Small intestine (tissue), 7 donors: Measurements from ENCODE around the gene CAPZB. TPM values are rescaled to one million over a fixed set of nuclear protein-coding genes. Genes with fewer than 3 reads are reported as not detected.
A peak's percentile ranks its signal among the peaks of the same experiment; 100 is the strongest.
"Not testable (repeated sequence)": the region's sequence is repeated elsewhere in the genome, so short reads cannot be mapped to it uniquely, and the experiment has no call there.

ENCODE experiments used
- DNase-seq, 2 donors: peaks; one replicate each; pipeline versions ENCODE4 v3.0.0 to v3.0.0-alpha.2; 2013
- FAIRE-seq: peaks from 2 replicates; lab custom pipeline; 2012; peaks lifted over from hg19 to GRCh38; lab: Jason Lieb, UNC
- H3K27ac ChIP-seq, 3 donors: one replicate each; pipeline ENCODE4 v1.5.1; 2013; ENCODE audit warnings: low read length in 2 of 3, mild to moderate bottlenecking in 2 of 3, control low read depth in 1 of 3, inconsistent platforms in 1 of 3, low read depth in 1 of 3, moderate library complexity in 1 of 3
- H3K27me3 ChIP-seq, 3 donors: one replicate each; pipeline ENCODE4 v1.6.1; 2013; ENCODE audit warnings: low read length in 3 of 3, inconsistent platforms in 1 of 3; ENCODE audit not compliant: control insufficient read depth in 3 of 3, insufficient read depth in 3 of 3
- H3K36me3 ChIP-seq, 3 donors: one replicate each; pipeline ENCODE4 v1.6.1; 2013; ENCODE audit warnings: low read length in 3 of 3, inconsistent platforms in 1 of 3, low read depth in 1 of 3, mild to moderate bottlenecking in 1 of 3, moderate library complexity in 1 of 3; ENCODE audit not compliant: control insufficient read depth in 3 of 3, insufficient read depth in 2 of 3
- H3K4me1 ChIP-seq, 3 donors: one replicate each; pipeline ENCODE4 v1.6.1; 2013; ENCODE audit warnings: low read length in 2 of 3, inconsistent platforms in 1 of 3, low read depth in 1 of 3, mild to moderate bottlenecking in 1 of 3, moderate library complexity in 1 of 3; ENCODE audit not compliant: control insufficient read depth in 3 of 3, insufficient read depth in 2 of 3
- H3K4me3 ChIP-seq, 3 donors: one replicate each; pipeline ENCODE4 v1.5.1; 2013; ENCODE audit warnings: low read length in 3 of 3, control low read depth in 1 of 3, inconsistent platforms in 1 of 3, low read depth in 1 of 3, mild to moderate bottlenecking in 1 of 3, moderate library complexity in 1 of 3
- H3K9me3 ChIP-seq, 2 donors: one replicate each; pipeline ENCODE4 v1.6.1; 2013; ENCODE audit warnings: low read depth in 1 of 2, low read length in 1 of 2; ENCODE audit not compliant: control insufficient read depth in 2 of 2, insufficient read depth in 1 of 2
- WGBS, 3 donors: extraction: QIAGEN DNeasy Blood & Tissue Kit; methylation state at CpG; one replicate each; pipeline ENCODE4 v1.1.7; 2013; 5-methylcytosine and 5-hydroxymethylcytosine counted together
- polyA plus RNA-seq, 4 donors: library from polyadenylated mRNA; stranded (reverse) in 3 of 4; unstranded in 1 of 4; fragments of 200-250 nt in 3 of 4; fragments of 120-200 nt in 1 of 4; gene quantifications; one replicate each; pipeline versions ENCODE4 v1.2.1 to v1.2.3, GENCODE V29; 2013
- donor health status: healthy with polysubstance abuse.
- donor health status: control.
- donor health status: control.
- donor health status: Bipolar disorder and iron deficiency.
- donor health status: healthy.

Gene CAPZB
- polyA plus RNA-seq, 4 donors = 245 to 292 (median 276) TPM

GRCh38 chr1:19507516-19507915, 22.2 kb upstream of the CAPZB start:
- Histone ChIP-seq H3K27me3 (no peaks in the 10 kb centered on the region), H3K36me3 (no peaks in the 10 kb centered on the region), H3K9me3 (no peaks in the 10 kb centered on the region), H3K4me1 (peaks cover 5 to 23% (median 10%) of the 10 kb centered on the region in 3 donors), H3K27ac (peak overlapping the region in 1 of 3 donors; percentile 16), H3K4me3 (no peak overlapping the region)
- no peak for FAIRE-seq
- WGBS, 3 donors = 77 to 93% (median 85%) methylated on average over 5 of the region's 5 CpGs
- DNase-seq = no peak

GRCh38 chr1:19505693-19506457, 20.5 kb upstream of the CAPZB start:
- Histone ChIP-seq H3K9me3 (no peaks in the 10 kb centered on the region), H3K36me3 (no peaks in the 10 kb centered on the region), H3K4me1 (peaks cover 3 to 17% (median 7%) of the 10 kb centered on the region in 3 donors), H3K4me3 (no peak overlapping the region), H3K27ac (peak overlapping the region; percentile 16 to 93 (median 16)), H3K27me3 (no peaks in the 10 kb centered on the region)
- FAIRE-seq (no peak), DNase-seq (no peak)
- 49 to 66% (median 62%) methylated on average over 11 of the region's 11 CpGs for WGBS, 3 donors

GRCh38 chr1:19504796-19505692, 19.7 kb upstream of the CAPZB start:
- FAIRE-seq (no peak), DNase-seq (peak; percentile 64 to 73)
- Histone ChIP-seq H3K36me3 (no peaks in the 10 kb centered on the region), H3K4me1 (peaks cover 2 to 17% (median 7%) of the 10 kb centered on the region in 3 donors), H3K4me3 (no peak overlapping the region), H3K9me3 (no peaks in the 10 kb centered on the region), H3K27ac (peak overlapping the region; percentile 16 to 93 (median 16)), H3K27me3 (no peaks in the 10 kb centered on the region)
- 5 to 21% (median 16%) methylated on average over 6 of the region's 6 CpGs for WGBS, 3 donors

- DNase-seq, H3K4me3 ChIP-seq, FAIRE-seq, H3K36me3 ChIP-seq, H3K9me3 ChIP-seq, H3K27me3 ChIP-seq: not testable (repeated sequence)
- Histone ChIP-seq H3K27ac (peak overlapping the region in 1 of 3 donors; percentile 51), H3K4me1 (peaks cover 2 to 12% (median 7%) of the 10 kb centered on the region in 3 donors)
- 83 to 93% (median 87%) methylated on average over 6 of the region's 6 CpGs for WGBS, 3 donors
Measured at GRCh38 chr1:19502284-19502683, 16.9 kb upstream of the CAPZB start.

GRCh38 chr1:19499887-19500286, 14.5 kb upstream of the CAPZB start:
- H3K4me1 ChIP-seq, H3K4me3 ChIP-seq, FAIRE-seq, H3K36me3 ChIP-seq, H3K9me3 ChIP-seq, DNase-seq, H3K27ac ChIP-seq, H3K27me3 ChIP-seq: not testable (repeated sequence)
- WGBS, 3 donors = 75 to 91% (median 83%) methylated on average over 2 of the region's 2 CpGs

GRCh38 chr1:19497443-19497842, 12.1 kb upstream of the CAPZB start:
- not testable (repeated sequence) for H3K9me3 ChIP-seq, FAIRE-seq, DNase-seq, H3K4me1 ChIP-seq, H3K4me3 ChIP-seq, H3K27me3 ChIP-seq, H3K27ac ChIP-seq, H3K36me3 ChIP-seq
- 69 to 89% (median 88%) methylated on average over 4 of the region's 4 CpGs for WGBS, 3 donors

GRCh38 chr1:19496527-19496874, 11.2 kb upstream of the CAPZB start:
- 89 to 97% (median 89%) methylated on average over 1 of the region's 1 CpG for WGBS, 3 donors
- peaks cover 0 to 7% (median 0%) of the 10 kb centered on the region in 3 donors for H3K4me1 ChIP-seq
- no peak for DNase-seq
- H3K27me3 ChIP-seq = no peaks in the 10 kb centered on the region
- no peak overlapping the region for H3K4me3 ChIP-seq
- peak overlapping the region in 2 of 3 donors; percentile 67 to 76 for H3K27ac ChIP-seq
- FAIRE-seq = no peak
- H3K9me3 ChIP-seq = peaks cover 0 to 6% of the 10 kb centered on the region in 2 donors
- no peaks in the 10 kb centered on the region for H3K36me3 ChIP-seq

GRCh38 chr1:19495799-19496526, 10.6 kb upstream of the CAPZB start:
- Histone ChIP-seq H3K4me1 (peaks cover 0 to 7% (median 0%) of the 10 kb centered on the region in 3 donors), H3K36me3 (no peaks in the 10 kb centered on the region), H3K4me3 (no peak overlapping the region), H3K9me3 (peaks cover 0 to 6% of the 10 kb centered on the region in 2 donors), H3K27me3 (no peaks in the 10 kb centered on the region), H3K27ac (peak overlapping the region in 2 of 3 donors; percentile 67 to 76)
- FAIRE-seq (no peak), DNase-seq (no peak)
- WGBS, 3 donors = 26 to 55% (median 35%) methylated on average over 3 of the region's 3 CpGs
